SU-DHL-6 (cell line): Measurements from ENCODE around the gene UTP18.
A peak's percentile ranks its signal among the peaks of the same experiment; 100 is the strongest.
"Not testable (repeated sequence)": the region's sequence is repeated elsewhere in the genome, so short reads cannot be mapped to it uniquely, and the experiment has no call there.

ENCODE experiments used
- H2AFZ ChIP-seq: fragments of 200-600 bp; sonication (generic); 2 replicates; pipeline ENCODE4 v1.6.1; 2014; ENCODE audit warnings: low read depth, mild to moderate bottlenecking, moderate library complexity, mixed read lengths, antibody characterized with exemption, low read length; ENCODE audit not compliant: severe bottlenecking
- H3F3A ChIP-seq: fragments of 200-600 bp; shearing (Covaris generic); 2 replicates; pipeline ENCODE4 v1.6.0; 2016; ENCODE audit warnings: antibody characterized with exemption, mild to moderate bottlenecking; ENCODE audit not compliant: insufficient read depth
- H3K27ac ChIP-seq: fragments of 200-600 bp; sonication (generic); 2 replicates; pipeline ENCODE4 v1.5.1; 2016; ENCODE audit warnings: low read depth, mild to moderate bottlenecking, low read length, moderate library complexity, mixed read lengths
- H3K27me3 ChIP-seq: fragments of 200-600 bp; sonication (generic), shearing (Covaris generic); 2 replicates; pipeline ENCODE4 v1.6.0; 2014; ENCODE audit warnings: mild to moderate bottlenecking, low read length
- H3K36me3 ChIP-seq: fragments of 200-600 bp; sonication (generic); 2 replicates; pipeline ENCODE4 v1.6.1; 2014; ENCODE audit warnings: mild to moderate bottlenecking, low read length, mixed read lengths
- H3K4me2 ChIP-seq: fragments of 300-600, 200-600 bp; shearing (Covaris generic), sonication (generic); 2 replicates; pipeline ENCODE4 v1.6.0; 2014; ENCODE audit warnings: low read length, low read depth, mild to moderate bottlenecking; ENCODE audit not compliant: poor library complexity, severe bottlenecking
- H3K4me3 ChIP-seq: fragments of 200-600 bp; sonication (generic); 2 replicates; pipeline ENCODE4 v1.5.1; 2014; ENCODE audit warnings: antibody characterized with exemption, low read length, mild to moderate bottlenecking, mixed read lengths; ENCODE audit not compliant: insufficient read depth, poor library complexity, severe bottlenecking
- H3K79me2 ChIP-seq: fragments of 200-600 bp; sonication (generic); 2 replicates; pipeline ENCODE4 v1.6.1; 2014; ENCODE audit warnings: mild to moderate bottlenecking, low read length, moderate library complexity; ENCODE audit not compliant: insufficient read depth
- H3K9ac ChIP-seq: fragments of 200-600 bp; sonication (generic); 2 replicates; pipeline ENCODE4 v1.7.0; 2014; ENCODE audit warnings: mild to moderate bottlenecking, low read length
- H3K9me2 ChIP-seq: fragments of 200-600 bp; sonication (generic); replicated peaks from 2 replicates; pipeline ENCODE4 v1.6.1; 2014; ENCODE audit warnings: low read length; ENCODE audit not compliant: insufficient read depth
- H3K9me3 ChIP-seq: fragments of 200-600 bp; sonication (generic); 2 replicates; pipeline ENCODE4 v1.6.1; 2014; ENCODE audit warnings: low read length, mixed read lengths; ENCODE audit not compliant: insufficient read depth
- H4K20me1 ChIP-seq: fragments of 200-600 bp; sonication (generic); 2 replicates; pipeline ENCODE4 v1.6.1; 2014; ENCODE audit warnings: low read depth, mild to moderate bottlenecking, antibody characterized with exemption, low read length, moderate library complexity, mixed read lengths
- EZH2phosphoT487 ChIP-seq: fragments of 200-600 bp; sonication (generic), shearing (Covaris generic); conservative IDR thresholded peaks from 2 replicates; pipeline ENCODE4 v1.6.1; 2018; ENCODE audit warnings: mild to moderate bottlenecking, antibody characterized with exemption, low read length, moderate library complexity, mixed read lengths
- TF ChIP-seq, protein P1 (sequence below): fragments of 200-600 bp; sonication (generic); IDR thresholded peaks from one replicate; pipeline ENCODE4 v1.5.1; 2017; ENCODE audit warnings: antibody characterized with exemption, mild to moderate bottlenecking, low read length, moderate library complexity; ENCODE audit not compliant: insufficient read depth, poor library complexity, severe bottlenecking

Gene UTP18

DNA sequence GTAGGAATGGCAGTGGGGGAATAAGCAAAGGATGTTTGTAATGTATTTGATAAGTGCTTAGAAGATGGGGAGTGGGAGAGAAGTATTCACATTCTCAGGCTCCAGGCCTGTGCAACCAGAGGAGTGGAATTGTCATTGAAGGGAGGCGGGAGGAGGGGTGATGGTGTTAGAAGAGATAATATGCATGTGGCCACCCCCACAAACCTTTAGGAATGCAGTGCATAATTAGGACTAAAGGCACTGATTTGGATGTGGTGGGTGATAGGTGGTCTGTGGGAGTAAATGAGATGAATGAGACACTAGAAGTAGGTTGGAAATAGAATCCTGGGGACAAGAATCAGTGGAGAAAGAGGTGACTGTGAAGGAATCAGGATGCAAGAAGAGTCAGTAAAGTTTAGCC is 27.1 kb downstream of the UTP18 start:
- Histone ChIP-seq H3K36me3 (peaks cover 45% of the 10 kb centered on the region), H3K27me3 (no peaks in the 10 kb centered on the region), H2AFZ (no peak overlapping the region), H3K79me2 (no peaks in the 10 kb centered on the region), H3K9ac (no peak overlapping the region), H4K20me1 (no peaks in the 10 kb centered on the region), H3K4me3 (no peak overlapping the region), H3K4me2 (no peak overlapping the region), H3K27ac (no peak overlapping the region), H3F3A (no peaks in the 10 kb centered on the region), H3K9me2 (no peaks in the 10 kb centered on the region), H3K9me3 (no peaks in the 10 kb centered on the region)
- TF ChIP-seq, protein P1, sequence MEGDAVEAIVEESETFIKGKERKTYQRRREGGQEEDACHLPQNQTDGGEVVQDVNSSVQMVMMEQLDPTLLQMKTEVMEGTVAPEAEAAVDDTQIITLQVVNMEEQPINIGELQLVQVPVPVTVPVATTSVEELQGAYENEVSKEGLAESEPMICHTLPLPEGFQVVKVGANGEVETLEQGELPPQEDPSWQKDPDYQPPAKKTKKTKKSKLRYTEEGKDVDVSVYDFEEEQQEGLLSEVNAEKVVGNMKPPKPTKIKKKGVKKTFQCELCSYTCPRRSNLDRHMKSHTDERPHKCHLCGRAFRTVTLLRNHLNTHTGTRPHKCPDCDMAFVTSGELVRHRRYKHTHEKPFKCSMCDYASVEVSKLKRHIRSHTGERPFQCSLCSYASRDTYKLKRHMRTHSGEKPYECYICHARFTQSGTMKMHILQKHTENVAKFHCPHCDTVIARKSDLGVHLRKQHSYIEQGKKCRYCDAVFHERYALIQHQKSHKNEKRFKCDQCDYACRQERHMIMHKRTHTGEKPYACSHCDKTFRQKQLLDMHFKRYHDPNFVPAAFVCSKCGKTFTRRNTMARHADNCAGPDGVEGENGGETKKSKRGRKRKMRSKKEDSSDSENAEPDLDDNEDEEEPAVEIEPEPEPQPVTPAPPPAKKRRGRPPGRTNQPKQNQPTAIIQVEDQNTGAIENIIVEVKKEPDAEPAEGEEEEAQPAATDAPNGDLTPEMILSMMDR: no peak
- no peak for TF ChIP-seq EZH2phosphoT487

DNA sequence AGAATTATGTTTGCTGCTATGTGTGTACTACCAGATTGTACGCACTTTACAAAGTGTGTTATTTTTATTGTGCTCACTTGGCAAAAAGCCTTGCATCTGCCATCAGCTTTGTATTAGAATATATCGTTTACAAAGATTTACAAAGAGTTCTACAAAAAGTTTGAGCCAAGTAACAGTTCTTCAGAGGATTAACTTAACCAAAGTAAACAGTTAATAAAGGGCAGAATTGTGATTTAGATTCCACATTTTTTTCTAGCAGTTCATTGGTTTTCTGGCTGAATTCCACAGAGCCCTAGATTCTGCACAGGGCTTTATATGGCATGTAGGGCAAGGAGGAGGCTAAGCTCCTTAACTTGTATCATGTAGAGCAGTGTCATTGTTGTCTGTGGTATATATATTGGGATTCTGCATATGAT is 29.4 kb downstream of the UTP18 start:
- Histone ChIP-seq H3K27ac (no peak overlapping the region), H3K4me3 (no peak overlapping the region), H3K9me3 (no peaks in the 10 kb centered on the region), H3K79me2 (no peaks in the 10 kb centered on the region), H3K36me3 (peaks cover 46% of the 10 kb centered on the region), H3K4me2 (no peak overlapping the region), H4K20me1 (no peaks in the 10 kb centered on the region), H2AFZ (no peak overlapping the region), H3F3A (no peaks in the 10 kb centered on the region), H3K27me3 (no peaks in the 10 kb centered on the region), H3K9me2 (no peaks in the 10 kb centered on the region), H3K9ac (no peak overlapping the region)
- TF ChIP-seq EZH2phosphoT487: no peak
- TF ChIP-seq, protein P1: no peak

DNA sequence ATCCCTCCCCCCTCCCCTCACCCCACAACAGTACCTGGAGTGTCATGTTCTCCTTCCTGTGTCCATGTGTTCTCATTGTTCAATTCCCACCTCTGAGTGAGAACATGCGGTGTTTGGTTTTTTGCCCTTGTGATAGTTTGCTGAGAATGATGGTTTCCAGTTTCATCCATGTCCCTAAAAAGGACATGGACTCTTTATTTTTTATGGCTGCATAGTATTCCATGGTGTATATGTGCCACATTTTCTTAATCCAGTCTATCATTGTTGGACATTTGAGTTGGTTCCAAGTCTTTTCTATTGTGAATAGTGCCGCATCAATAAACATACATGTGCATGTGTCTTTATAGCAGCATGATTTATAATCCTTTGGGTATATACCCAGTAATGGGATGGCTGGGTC is 34.0 kb downstream of the UTP18 start:
- H3K4me3 ChIP-seq, H3F3A ChIP-seq, H3K27ac ChIP-seq, H3K9me2 ChIP-seq, H3K9me3 ChIP-seq, H2AFZ ChIP-seq, H3K4me2 ChIP-seq, H3K27me3 ChIP-seq, H4K20me1 ChIP-seq, H3K79me2 ChIP-seq, H3K9ac ChIP-seq: not testable (repeated sequence)
- H3K36me3 ChIP-seq: peaks cover 26% of the 10 kb centered on the region

DNA sequence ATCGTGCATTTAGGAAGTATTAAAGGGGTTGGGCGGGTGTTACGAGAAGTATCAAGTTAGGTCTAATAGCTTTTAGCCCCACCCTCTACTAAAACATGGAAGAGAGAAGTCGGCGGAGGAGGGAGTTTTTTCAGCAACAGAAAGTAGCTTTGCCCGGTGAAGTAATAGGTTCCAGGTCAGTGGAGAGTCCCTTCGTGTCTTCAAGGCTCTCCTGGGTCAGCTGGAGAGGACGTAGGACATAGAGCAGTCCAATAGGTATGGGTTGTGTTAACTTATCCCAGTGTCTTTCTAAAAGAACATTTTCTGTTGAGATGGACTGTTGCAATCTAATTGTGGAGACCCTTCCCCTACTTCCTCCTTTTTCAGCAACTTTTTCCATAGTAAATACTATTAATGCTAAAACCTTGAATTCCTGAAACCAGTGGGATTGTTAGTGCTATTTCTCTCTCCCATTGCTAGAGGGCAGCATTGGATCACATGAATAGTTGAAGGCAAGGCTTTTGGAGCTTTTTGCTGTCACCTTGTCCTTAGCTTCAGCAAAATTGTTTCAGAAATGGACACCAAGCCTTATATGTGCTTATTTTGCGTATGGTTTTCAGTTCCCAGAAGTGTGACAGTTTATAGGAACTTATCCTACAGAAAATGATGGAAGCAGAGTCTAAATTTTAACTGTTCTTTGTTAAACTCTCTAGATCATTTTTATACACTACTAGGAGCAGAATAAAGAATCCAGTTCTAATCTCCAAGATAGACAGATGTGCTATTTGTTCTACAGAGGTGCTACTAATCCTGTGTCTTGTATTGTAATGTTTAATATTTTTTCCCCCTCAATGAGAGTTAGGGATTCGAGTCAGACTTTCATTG is 38.4 kb downstream of the UTP18 start:
- no peaks in the 10 kb centered on the region for H3K79me2 ChIP-seq
- H3K4me3 ChIP-seq: no peak overlapping the region
- TF ChIP-seq EZH2phosphoT487: no peak
- TF ChIP-seq, protein P1: peak; percentile 48
- H3K9ac ChIP-seq: no peak overlapping the region
- H3K9me3 ChIP-seq: no peaks in the 10 kb centered on the region
- H4K20me1 ChIP-seq: no peaks in the 10 kb centered on the region
- no peaks in the 10 kb centered on the region for H3K27me3 ChIP-seq
- H2AFZ ChIP-seq: no peak overlapping the region
- no peaks in the 10 kb centered on the region for H3F3A ChIP-seq
- H3K4me2 ChIP-seq: no peak overlapping the region
- H3K9me2 ChIP-seq: no peaks in the 10 kb centered on the region
- H3K36me3 ChIP-seq: peaks cover 2% of the 10 kb centered on the region
- H3K27ac ChIP-seq: no peak overlapping the region
